HG03558 (cell line): ENCODE measurements around the gene FOXN1.
"Not testable (repeated sequence)": the region's sequence is repeated elsewhere in the genome, so short reads cannot be mapped to it uniquely, and the experiment has no call there.

Experiments
- ATAC-seq: cut with Tn5 transposase; IDR thresholded peaks from one replicate; pipeline ENCODE4 v1.9.1; 2021; ENCODE audit warnings: moderate number of reproducible peaks; ENCODE audit not compliant: unreplicated experiment; ENCODE audit errors: extremely low read depth

Gene FOXN1

GRCh38 chr17:28499684-28500357 is 6.3 kb upstream of the FOXN1 start:
- ATAC-seq = no peak

GRCh38 chr17:28500712-28501379 is 5.3 kb upstream of the FOXN1 start:
- ATAC-seq = no peak

- ATAC-seq = no peak
These were observed 4.5 kb upstream of the FOXN1 start for GRCh38 chr17:28501421-28502284.

GRCh38 chr17:28503420-28503819 is 2.7 kb upstream of the FOXN1 start:
- ATAC-seq = no peak

GRCh38 chr17:28506763-28507487 is 777 bp downstream of the FOXN1 start:
- ATAC-seq = no peak

- no peak for ATAC-seq
These were observed 1.5 kb downstream of the FOXN1 start for GRCh38 chr17:28507567-28508203.

- no peak for ATAC-seq
These were observed 2.1 kb downstream of the FOXN1 start for GRCh38 chr17:28508211-28508724.

- no peak for ATAC-seq
These were observed 3.6 kb downstream of the FOXN1 start for GRCh38 chr17:28509789-28510188.

GRCh38 chr17:28511858-28512461 is 5.8 kb downstream of the FOXN1 start:
- no peak for ATAC-seq

GRCh38 chr17:28513476-28513875 is 7.3 kb downstream of the FOXN1 start:
- ATAC-seq = no peak

- no peak for ATAC-seq
These were observed 8.4 kb downstream of the FOXN1 start for GRCh38 chr17:28514561-28515002.

GRCh38 chr17:28515518-28515917 is 9.4 kb downstream of the FOXN1 start:
- no peak for ATAC-seq

- ATAC-seq = no peak
These were observed 12.0 kb downstream of the FOXN1 start for GRCh38 chr17:28518132-28518531.

GRCh38 chr17:28518578-28518977 is 12.4 kb downstream of the FOXN1 start:
- ATAC-seq = no peak

GRCh38 chr17:28519236-28519635 is 13.1 kb downstream of the FOXN1 start:
- ATAC-seq = no peak

GRCh38 chr17:28520687-28521086 is 14.5 kb downstream of the FOXN1 start:
- ATAC-seq = no peak

GRCh38 chr17:28521311-28522085 is 15.3 kb downstream of the FOXN1 start:
- no peak for ATAC-seq

GRCh38 chr17:28522281-28522680 is 16.1 kb downstream of the FOXN1 start:
- not testable (repeated sequence) for ATAC-seq

GRCh38 chr17:28523186-28523585 is 17.0 kb downstream of the FOXN1 start:
- ATAC-seq = no peak
